Measurements from ENCODE around the gene DIS3L2.
A peak's percentile ranks its signal among the peaks of the same experiment; 100 is the strongest.

DIS3L2 gene

DNA sequence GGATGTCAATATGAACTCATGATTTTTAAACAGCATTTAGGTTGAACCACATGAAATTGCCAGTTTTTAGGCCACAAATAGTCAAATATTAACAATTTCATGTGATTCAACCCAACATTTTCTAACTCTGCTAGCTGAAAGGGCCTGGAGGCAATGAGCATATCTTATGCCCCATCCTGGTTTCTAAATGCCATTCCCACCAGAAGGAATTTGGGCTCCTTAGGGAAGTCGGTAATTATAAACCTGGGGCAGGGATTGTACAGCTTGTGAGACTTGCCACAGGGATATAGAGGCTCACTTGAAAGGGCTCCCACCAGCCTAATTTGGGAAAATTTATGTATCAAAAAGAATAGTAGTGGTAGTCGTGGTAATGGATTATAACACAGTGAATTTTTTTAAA is 238.7 kb downstream of the DIS3L2 start:
- DNase-seq = no peak

DNA sequence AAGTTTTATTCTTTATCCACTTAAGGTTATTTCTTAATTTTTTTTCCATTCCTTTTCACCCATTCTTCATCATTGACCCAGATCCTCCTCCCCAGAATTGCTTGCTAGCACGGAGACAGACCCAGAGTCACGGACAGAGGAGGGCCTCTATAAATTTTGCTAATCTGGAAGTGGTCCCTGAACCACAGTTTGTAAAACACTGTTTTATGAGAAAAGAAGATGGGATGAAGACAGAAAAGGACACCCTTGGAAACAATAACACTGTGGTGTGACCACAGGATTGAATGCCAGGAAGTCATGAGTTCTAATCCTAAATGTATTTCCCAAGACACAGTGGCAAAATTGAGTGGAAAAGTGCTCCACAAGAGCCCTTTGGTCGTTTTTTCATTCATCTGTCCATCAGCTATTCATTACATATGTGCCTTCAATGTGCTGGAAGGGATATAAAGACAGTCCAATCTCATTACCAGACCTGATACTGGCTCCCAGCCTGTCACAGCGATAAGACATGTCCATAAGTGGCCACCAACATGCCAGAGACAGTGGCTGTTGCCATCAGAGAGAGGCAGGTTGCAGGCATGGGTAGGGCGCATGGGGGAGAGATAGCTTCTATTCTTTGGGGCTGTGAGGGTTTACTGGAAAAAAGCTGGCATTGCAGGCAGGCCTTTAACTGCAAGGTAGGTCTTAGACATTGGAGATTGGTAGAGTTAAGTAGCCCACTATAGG is 241.8 kb downstream of the DIS3L2 start:
- no peak for DNase-seq

DNA sequence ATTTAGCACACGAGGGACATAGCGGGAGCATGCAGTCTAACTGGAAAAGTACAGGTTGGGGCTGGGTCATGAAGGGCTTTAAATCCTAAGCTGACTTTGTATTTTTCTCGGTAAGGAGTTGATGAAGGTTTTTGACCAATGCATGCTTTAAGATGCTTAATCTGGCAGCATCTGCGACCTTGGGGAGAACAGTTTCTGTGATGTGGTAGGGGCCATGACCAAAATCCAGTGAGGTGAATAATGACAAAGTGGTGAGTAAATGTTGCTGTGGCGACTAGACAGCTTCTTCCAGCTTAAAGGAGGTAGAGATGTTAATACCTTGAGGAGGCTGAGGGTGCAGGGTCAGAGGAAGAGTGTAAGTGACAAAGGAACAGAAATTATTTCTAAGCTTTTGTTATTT is 242.4 kb downstream of the DIS3L2 start:
- DNase-seq = no peak

DNA sequence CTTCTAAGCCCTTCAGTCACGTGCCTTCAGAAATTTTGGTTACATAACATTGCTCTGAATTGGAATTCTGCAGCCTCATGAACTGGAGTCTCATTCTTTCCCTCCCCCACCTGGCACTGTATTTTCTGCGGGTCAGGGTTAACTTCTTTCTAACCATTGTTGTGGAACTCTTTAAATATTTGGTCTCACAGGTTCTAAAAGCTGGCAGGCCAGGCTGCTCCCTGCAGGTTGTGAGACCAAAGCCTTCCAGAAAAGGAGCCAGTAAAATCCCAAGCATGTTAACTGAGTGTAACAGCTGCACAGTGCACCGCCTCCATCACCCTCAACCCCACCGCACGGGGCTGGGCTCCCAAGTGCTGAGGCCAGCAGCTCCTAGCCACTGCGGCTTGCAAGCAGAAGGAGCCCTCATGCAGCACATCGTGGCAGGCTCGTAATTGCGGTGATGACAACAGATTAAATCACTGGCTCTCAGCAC is 243.0 kb downstream of the DIS3L2 start:
- no peak for DNase-seq

DNA sequence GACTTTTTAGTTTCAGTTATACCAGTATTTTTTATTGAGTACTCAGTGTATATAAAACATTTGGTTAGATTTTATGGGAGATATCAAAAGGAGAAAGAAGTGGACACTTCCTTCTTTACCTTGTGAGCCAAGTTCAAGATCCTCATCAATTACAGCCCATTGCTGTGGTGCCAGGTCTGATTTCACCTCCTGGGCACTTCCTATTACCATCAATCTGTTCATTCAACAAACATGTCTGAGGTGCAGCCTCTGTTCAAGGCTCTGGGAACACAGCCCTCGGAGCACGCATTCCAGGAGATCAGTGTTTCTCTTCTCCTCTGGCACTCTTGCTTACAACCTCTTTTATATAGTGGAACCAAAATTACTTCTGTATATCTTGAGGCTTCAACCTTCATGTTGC is 245.7 kb downstream of the DIS3L2 start:
- DNase-seq = no peak

DNA sequence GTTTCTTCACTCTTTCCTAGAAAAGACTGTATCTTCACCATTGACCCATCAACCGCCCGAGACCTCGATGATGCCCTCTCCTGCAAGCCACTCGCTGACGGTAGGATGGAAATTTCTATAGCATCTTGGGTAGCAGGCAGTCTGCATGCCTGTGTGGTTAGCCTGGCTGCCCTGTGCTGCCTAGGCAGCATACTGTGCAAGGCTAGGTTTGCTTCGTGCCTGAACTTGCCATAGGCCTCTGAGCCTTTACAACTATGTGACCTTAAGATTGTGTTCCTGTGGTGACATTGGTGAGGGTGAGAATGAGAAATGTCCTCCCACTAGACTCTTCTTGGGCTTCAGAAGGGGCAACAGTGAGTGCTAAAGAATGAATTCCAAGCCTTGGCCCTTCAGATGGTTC is 248.8 kb downstream of the DIS3L2 start:
- DNase-seq = no peak

DNA sequence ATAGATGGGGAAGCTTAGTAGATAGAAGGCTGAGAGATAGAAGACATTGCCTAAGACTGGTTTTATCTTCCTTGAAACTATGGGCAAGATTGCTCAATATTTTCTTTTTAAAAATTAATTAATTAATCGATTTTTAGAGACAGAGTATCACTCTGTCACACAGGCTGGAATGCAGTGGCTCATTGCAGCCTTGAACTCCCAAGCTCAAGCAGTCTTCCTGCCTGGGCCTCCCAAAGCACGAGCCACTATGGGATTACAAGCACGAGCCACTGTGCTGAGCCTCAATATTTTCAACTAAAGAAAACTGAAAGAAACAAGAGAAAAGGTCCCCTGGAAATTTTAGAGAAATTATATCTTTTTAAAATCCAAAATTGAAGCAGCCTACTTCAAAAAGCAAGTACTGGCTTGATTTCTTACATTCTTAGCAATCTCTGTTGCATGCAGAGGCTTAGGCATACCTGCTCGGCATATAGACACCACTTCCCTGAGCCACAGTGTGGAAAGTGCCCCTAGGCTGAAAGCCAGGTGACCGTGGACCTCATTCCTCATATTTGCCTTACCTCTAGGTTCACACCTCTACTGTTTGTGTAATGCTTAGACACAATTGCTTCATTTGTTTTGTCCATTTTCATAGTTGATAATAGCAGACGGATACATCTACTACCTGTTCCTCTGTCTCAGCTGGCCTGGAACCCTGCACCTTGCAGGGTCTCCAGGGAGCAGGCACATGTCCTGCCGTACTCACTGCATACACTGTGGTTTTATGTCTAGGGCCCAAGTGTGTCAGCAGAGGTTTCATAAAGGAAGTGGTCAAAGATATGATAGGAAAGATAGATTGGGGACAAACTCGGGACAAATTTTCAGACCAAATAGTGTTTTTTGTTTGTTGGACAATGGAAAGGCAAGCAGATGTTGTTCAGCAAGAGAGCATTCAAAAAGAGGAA is 250.5 kb downstream of the DIS3L2 start:
- peak; percentile 10 for DNase-seq

DNA sequence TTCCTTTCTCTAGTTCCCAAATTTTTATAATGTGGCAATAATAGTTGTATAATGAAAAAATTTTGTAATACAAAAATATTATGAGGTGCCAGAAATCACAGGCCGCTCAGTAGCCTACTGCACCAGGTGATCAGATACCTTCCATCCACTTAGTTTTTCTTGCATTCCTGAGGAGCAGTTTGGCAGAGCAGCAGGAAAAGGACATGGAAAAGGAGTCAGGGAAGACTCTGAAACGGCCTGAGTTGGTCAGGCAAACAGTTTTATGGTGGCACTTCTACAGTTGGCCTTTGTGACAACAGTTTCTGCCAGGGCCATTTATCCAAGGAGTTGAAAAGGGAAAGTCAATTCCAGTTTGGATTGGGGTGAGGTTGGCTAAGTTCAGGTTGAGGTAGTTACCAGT is 251.7 kb downstream of the DIS3L2 start:
- no peak for DNase-seq

DNA sequence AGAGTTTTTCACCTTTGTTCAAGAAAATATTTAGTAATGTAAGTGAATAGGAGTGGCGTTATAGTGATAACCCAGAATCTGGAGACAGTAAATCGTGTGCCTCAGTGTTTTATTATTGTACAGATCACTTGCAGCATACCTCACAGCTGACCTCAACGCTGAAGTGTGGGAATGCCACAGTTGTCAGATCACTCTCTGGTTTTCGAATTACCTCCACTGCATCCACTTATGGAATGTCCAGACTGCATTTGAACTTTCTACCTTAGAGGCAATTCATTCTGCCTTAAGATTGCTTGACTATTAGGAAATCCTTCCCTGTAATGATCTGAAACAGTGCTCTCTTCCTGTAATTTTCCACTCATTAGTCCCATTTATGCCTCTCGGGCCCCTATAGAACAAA is 252.5 kb downstream of the DIS3L2 start:
- DNase-seq = no peak

DNA sequence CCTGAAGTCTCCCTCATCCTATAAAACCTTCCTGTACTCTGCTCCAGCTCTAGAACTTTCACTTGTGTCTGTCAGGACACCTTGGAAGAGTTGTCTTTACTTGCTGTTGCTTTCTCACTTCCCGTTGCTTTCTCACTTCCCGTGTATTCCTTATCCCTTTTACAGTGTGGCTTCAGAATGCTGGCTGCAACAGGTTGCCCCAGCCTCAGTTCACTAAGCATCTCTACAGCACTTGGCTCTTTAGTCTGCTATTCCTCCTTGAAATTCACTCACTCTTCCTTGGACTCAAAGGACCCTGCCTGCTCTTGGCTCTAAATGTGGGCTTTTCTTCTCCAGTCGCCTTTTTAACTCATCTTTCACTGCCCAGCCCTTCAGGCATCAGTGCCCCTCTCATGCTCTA is 254.5 kb downstream of the DIS3L2 start:
- no peak for DNase-seq

DNA sequence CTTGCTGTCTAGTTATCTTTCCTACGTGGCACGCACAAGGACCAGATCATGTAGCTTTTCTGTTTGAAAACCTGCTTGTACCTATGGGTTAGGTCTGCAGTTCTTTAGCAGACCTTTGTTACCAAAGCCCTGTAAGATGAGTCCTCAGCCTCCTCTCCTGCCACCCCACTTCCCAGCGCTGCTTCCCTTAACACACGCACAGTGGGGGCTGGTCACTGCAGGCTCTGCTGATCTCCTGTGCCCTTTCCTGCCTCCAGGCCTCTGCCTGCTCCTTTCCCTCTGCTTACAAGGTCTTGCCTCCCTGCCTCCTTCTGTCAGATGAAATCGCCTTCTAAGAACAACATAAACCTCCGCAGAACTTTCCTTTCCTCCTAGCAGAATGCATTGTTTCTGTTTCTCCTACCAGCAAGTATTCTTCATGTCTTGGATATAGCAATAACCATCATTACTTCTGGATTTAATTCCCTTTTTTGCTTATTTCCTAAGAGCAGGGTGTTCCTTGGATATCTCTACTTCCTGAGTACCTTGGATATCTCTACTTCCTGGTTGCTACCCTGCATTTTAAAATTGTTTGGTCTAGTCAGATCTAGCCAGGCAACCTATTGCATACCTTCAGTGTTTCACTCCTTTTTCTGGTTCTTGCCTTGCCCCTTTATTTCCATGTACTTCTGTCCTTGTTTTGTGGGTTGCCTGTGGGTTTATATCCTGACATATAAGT is 257.4 kb downstream of the DIS3L2 start:
- no peak for DNase-seq

DNA sequence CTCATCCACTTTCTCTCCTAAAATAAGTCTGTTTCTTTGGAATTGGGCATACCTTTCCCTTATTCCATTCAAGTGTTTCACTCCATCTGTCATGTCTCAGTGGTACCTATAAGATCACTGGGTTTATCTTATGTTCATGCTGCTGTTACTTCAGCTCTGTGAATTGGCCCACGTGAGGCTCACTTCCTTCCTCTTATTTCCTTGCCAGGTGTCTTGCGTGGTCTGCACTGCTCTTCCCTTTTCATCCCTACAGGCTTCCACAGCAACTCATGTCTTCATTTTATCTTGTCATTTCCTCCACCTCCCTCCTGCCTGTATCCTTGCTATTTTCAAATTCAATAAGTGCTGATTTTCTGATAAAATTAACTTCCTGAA is 258.0 kb downstream of the DIS3L2 start:
- DNase-seq = no peak

DNA sequence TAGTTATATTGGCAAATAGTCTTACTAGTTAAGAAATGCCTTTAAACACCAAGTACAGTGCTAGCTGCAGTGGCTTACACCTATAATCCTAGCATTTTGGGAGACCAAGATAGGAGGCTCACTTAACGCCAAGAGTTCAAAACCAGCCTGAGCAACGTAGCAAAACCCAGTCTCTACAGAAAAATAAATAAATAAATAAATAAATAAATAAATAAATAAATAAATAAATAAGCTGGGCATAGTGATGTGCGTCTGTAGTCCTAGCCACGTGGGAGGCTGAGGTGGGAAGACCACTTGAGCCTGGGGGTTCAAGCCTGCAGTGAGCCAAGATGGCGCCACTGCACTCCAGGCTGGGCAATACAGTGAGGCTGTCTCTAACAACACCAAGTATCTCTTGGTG is 258.4 kb downstream of the DIS3L2 start:
- no peak for DNase-seq

DNA sequence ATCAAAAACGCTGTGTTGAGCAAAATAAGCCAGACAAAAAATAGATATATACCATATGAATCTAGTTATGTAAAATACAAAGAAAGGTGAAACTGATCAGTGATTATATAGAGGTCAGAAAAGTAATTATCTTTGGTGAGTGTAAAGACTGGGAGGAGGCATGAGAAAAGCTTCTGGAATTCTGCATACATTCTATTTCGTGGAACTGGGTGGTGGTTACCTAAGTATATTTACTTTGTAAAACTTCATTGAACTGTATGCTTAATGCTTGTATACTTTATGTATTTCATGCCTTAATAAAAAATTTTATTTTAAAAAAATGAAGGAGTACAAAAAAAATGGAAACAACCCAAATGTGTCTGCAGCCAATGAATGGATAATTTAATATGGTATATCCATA is 263.9 kb downstream of the DIS3L2 start:
- DNase-seq = no peak

DNA sequence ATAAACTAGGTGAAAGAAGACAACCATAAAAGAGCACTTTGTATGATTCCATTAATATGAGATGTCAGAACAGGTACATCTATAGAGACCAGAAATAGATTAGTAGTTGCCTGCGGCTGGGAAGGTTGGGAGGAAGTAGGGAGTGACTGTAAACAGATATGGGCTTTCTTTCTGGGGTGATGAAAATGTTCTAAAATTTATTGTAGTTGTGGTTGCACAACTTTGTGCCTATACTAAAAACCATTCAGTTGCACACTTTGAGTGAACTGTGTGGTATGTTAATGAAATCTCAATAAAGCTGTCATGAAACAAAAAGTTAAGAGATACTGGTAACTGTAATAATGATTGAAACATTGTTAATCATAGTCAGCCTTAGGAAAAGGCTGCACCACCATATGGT is 264.4 kb downstream of the DIS3L2 start:
- no peak for DNase-seq

DNA sequence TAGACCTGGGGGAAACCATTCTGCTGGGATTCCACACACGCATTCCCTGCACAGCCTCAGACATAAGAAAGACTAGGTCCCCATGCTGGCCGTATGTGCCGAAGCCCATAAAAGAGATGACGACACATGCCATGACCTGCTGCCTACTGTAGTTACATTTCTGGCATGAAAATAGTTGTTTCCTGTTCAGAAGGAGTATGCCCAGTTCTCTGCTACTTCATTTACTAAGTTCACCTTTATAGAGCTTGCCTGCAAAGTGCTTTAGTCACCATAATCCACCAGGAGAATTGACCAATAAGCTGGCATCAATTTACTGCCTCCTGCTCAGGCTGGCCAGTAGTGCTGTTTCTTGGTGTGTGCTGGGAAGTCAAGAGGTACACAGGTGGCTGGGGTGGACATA is 266.8 kb downstream of the DIS3L2 start:
- DNase-seq = no peak

DNA sequence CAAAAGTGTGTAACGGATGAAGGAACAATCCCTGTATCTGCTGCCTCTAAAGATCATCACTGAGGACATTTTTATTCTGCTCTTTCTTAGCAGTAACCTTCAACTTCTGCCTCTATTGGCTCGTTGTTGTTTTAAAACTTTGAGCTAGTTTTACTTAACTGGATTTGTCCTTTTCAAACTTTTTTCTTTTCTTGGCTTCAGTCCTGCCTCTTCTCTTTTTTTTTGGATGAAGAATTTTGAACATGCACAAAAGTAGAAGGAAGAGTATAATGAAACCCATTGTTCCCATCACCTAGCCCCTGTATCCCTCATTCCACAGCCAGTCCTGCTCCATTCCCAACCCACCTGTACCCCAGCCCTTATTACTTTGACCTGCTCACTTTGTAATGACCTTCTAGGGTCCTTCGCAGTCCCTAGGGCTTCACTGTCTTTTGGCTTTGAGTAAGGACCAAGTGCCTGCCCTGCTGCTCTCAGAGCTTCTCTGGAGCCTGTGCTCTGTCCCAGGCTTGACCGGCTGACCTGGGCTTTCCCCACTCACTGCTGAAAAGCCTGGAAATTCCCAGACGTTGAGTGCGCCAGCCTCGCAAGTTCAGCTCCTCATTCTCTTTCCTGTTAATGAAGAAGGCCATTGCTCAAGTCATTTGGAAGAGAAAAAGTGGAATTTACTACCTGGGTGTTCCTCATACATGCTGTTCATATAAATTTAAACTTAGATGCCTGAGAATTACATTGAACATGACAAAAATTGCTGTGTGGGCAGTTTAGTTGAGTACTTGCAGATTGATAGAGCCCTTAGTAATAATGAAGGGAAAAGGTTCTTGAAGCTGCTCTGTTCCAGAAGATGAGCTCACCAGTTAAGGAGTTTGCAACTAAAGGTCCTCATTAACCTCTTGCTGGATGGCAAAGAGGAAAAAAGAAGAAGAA is 267.7 kb downstream of the DIS3L2 start:
- DNase-seq = no peak

DNA sequence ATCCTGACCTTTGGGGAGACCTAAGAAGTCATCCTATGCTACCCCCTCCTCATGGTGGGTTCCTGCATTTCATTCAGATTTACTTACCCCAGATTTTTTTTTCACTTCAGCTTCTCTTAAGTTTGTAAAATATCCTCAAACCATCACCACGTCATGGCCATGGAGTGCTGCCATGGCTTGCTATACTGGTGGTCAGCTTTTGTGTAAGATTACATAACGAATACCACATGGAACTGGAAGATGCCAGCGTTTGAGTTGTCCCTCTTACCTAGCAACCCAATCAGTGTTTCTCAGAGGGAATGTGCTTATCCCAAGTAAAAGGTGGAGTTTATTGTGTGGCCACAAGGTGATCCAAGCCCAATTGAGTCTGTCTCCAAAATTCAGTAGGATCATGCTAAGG is 268.4 kb downstream of the DIS3L2 start:
- DNase-seq = no peak

DNA sequence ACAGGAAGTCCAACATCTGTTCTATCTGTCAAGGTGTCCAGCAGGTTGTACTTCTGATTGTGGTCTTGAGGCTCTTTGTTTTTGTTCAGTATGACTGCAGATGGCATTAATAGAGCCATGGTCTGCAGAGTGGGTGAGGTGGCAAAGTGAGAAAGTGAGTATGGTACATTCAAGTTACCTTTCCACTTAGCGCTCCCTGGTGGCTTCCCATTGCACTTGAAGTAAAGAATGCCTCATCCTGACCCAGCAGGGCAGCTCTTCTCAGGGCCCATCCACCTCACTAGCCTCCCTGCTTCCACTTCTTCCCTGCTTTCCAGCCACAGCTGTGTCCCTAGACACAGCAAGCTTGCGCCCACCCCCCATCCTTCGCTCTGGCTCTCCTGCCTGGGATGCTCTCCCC is 269.0 kb downstream of the DIS3L2 start:
- peak; percentile 30 for DNase-seq

DNA sequence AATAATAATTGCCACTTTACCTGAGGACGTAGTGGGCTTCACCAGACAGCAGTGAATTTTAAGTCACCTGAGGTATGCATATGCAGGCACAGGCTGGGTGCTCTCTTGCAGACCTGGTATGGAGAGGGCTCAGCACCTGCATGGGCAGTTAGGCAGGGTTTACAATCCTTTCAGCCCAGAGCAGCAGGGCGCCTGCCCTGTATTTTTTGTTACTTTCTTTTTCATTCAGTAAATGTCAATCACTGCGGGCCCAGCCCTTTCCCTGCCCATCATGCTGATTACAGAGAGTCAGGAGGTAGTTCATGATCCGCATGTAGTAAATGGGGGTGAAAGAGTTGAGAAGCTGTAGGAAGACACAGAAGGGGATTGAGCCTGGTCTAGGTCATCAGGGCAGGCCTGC is 270.0 kb downstream of the DIS3L2 start:
- no peak for DNase-seq

DNA sequence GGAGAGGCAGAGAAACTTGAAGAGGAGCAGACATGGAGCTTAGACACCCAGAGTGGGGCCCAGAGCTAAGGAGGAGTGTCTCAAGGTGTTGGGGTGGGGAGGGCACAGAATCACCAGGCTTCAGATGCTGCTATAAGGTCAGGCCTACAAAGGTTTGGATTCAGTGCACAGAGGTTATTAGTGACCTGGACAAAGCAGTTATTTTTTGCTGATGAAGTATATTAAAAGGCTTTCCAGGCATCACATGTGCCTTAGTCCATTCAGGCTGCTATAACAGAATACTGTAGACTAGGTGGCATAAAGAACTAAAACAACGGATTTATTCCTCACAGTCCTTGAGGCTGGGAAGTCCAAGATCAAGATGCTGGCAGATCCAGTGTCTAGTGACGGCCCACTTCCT is 271.4 kb downstream of the DIS3L2 start:
- no peak for DNase-seq

DNA sequence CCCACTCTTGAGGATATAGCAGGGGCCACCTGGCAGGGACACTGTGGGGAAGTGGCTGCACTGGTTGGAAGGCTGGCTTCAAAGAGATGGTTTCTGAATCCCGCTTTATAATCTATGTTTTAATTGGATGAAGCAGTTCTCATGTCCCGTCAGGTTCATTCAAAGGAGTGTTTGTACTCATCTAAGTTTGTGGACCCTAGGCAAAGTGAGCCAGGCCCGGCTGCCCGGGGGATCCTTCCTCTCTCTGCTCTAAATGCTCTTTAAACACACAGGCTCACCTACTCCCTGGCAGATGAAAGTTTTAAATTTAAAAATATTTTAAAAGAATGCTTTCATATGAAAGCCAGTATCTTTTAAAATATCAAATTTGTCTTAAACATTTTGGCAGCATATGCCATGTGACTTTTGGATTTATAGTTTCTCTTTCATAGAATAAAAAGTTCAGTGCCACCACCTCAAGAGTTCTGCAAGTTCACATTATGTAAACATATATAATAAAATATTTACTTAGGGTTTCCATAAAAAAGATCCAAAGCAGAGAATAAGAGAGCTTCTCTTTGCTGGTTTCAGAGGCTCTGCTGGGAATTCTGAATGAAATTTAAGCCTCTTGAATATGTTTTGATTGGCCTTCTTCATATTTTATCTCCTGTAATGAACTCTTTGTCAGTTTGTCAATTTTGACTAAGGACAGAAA is 273.6 kb downstream of the DIS3L2 start:
- DNase-seq = no peak
